Islet of Langerhans (tissue), 1 donor: Measurements from ENCODE around the gene CMTM3.
"Not testable (repeated sequence)": the region's sequence is repeated elsewhere in the genome, so short reads cannot be mapped to it uniquely, and the experiment has no call there.

Source experiments
- FAIRE-seq: peaks from one replicate; lab custom pipeline; 2011; peaks lifted over from hg19 to GRCh38; lab: Jason Lieb, UNC

CMTM3 gene

GRCh38 chr16:66585481-66586239, 18.8 kb upstream of the CMTM3 start:
- FAIRE-seq = no peak

- no peak for FAIRE-seq
These were observed 16.5 kb upstream of the CMTM3 start for GRCh38 chr16:66587881-66588600.

GRCh38 chr16:66588981-66589713, 15.4 kb upstream of the CMTM3 start:
- no peak for FAIRE-seq

- no peak for FAIRE-seq
These were observed 14.2 kb upstream of the CMTM3 start for GRCh38 chr16:66590322-66590721.

GRCh38 chr16:66591018-66591417, 13.5 kb upstream of the CMTM3 start:
- FAIRE-seq = no peak

- FAIRE-seq = no peak
These were observed 12.3 kb upstream of the CMTM3 start for GRCh38 chr16:66592241-66592640.

- no peak for FAIRE-seq
These were observed 11.7 kb upstream of the CMTM3 start for GRCh38 chr16:66592814-66593213.

- no peak for FAIRE-seq
These were observed 9.8 kb upstream of the CMTM3 start for GRCh38 chr16:66594739-66595138.

GRCh38 chr16:66596559-66596958, 7.9 kb upstream of the CMTM3 start:
- not testable (repeated sequence) for FAIRE-seq

- no peak for FAIRE-seq
These were observed 7.3 kb upstream of the CMTM3 start for GRCh38 chr16:66596986-66597848.

GRCh38 chr16:66598111-66598510, 6.4 kb upstream of the CMTM3 start:
- no peak for FAIRE-seq

- no peak for FAIRE-seq
These were observed 4.8 kb upstream of the CMTM3 start for GRCh38 chr16:66599726-66600125.

- no peak for FAIRE-seq
These were observed 4.0 kb upstream of the CMTM3 start for GRCh38 chr16:66600477-66600876.

- FAIRE-seq = no peak
These were observed 3.0 kb upstream of the CMTM3 start for GRCh38 chr16:66601471-66601870.

- FAIRE-seq = no peak
These were observed 748 bp upstream of the CMTM3 start for GRCh38 chr16:66603537-66604375.

GRCh38 chr16:66605177-66605978, 874 bp downstream of the CMTM3 start:
- no peak for FAIRE-seq

GRCh38 chr16:66605979-66606751, 1.7 kb downstream of the CMTM3 start:
- FAIRE-seq = no peak

GRCh38 chr16:66608241-66609138, 4.0 kb downstream of the CMTM3 start:
- no peak for FAIRE-seq

- no peak for FAIRE-seq
These were observed 4.6 kb downstream of the CMTM3 start for GRCh38 chr16:66609139-66609510.
